ENCODE data around the gene TDRD7.
"Not testable (repeated sequence)": the region's sequence is repeated elsewhere in the genome, so short reads cannot be mapped to it uniquely, and the experiment has no call there.

Gene TDRD7

GRCh38 chr9:97427885-97428284, 16.0 kb downstream of the TDRD7 start:
- no peak for DNase-seq (ENCODE audit: low read depth)

- no peak for DNase-seq (ENCODE audit: low read depth)
These were observed 18.6 kb downstream of the TDRD7 start for GRCh38 chr9:97430316-97431043.

DNA sequence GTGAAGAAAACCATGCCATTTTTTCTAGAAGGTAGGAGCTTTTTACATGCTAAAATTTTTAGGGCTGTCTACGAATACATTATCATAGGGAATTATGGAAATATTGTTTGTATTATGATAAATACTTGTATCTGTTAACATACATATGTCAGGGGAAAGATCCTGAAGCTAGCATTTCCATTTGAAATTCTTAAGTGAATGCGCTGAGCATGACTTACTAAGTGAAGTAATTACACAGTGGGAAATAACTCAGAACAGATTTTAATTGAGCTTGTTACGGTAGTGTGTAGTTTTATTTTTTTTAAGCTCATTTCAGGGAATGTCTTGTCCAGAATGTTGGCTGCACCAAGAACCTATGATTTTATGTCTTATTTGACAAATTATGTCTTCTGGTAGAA, 19.1 kb downstream of the TDRD7 start:
- no peak for DNase-seq (ENCODE audit: low read depth)

- DNase-seq (ENCODE audit: low read depth), result no peak
These were observed 19.8 kb downstream of the TDRD7 start for GRCh38 chr9:97431549-97432143.

GRCh38 chr9:97437051-97437600, 25.2 kb downstream of the TDRD7 start:
- DNase-seq (ENCODE audit: low read depth), result no peak

DNA sequence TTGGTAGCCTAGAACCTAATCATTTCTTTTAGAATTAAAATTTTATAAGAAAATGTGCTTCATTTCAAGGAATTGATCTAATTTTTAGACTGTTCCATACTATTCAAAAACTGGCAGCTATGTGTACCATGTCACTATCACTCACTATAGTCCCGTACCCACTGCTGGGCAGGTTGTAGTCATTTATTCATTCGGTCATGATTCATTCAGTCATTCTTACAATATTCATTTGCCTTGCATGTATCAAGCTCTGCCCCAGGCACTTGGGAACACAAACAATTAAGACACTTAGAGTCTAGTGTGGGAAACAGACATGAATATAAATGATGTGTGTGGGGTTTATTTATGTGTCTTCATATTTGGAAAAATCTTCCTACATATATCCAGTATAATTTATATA, 26.4 kb downstream of the TDRD7 start:
- DNase-seq (ENCODE audit: low read depth), result no peak

GRCh38 chr9:97438666-97439065, 26.8 kb downstream of the TDRD7 start:
- DNase-seq (ENCODE audit: low read depth), result no peak

DNA sequence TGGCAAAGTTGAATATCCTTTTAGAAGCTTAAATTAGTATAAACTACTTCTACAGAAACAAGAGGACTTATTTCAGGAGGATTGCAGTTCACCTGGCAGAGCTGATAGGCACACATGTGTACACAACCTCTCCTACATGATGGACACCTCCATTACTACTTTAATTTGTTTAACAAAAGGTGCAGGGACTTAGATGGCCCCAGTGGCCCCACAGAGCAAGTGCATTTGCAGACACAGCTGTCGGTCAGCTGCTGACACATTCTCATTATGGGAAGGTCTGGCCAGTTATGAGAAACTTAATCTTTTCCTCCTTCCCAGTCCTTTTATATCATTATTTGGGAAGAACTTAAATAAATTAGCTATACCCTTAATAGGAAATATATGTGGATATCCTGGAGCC, 28.3 kb downstream of the TDRD7 start:
- no peak for DNase-seq (ENCODE audit: low read depth)

- DNase-seq (ENCODE audit: low read depth), result no peak
These were observed 29.8 kb downstream of the TDRD7 start for GRCh38 chr9:97441729-97442128.

DNA sequence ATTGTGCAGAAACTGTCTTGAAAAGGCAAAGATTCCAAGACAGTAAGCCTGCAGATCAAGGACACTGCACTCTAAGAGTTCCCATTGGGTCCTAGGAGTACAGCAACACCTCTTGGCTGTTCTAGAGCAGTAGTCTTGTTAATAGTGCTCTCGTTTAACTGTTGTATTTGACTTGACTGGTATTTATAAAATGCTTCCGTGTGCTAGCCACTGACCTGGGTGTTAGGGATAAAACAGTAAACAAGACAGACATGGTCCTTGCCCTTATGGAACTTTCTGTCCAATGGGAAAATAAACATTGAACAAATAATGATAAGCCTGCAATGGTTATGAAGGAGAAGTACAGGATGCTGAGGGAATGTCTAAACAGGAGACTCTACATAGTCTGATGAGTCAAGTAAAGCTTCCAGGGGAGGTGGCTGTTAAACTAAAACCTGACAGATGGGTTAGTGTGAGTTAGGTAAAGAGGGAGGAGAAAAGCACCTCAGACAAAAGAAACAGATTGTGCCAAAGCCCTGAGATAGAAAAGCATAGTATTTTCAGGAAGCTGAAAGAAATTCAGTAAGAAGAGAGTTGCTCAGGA, 33.3 kb downstream of the TDRD7 start:
- no peak for DNase-seq (ENCODE audit: low read depth)

GRCh38 chr9:97447001-97447400, 35.1 kb downstream of the TDRD7 start:
- no peak for DNase-seq (ENCODE audit: low read depth)

DNA sequence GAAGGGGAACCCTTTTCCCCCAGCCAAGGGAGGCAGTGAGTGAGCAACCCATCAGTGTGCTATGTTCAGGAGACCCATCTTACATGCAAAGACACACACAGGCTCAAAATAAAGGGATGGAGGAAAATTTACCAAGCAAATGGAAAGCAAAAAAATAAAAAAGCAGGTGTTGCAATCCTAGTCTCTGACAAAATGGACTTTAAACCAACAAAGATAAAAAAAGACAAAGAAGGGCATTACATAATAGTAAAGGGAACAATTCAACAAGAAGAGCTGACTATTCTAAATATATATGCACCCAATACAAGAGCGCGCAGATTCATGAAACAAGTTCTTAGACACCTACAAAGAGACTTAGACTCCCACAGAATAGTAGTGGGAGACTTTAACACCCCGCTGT, 41.7 kb downstream of the TDRD7 start:
- DNase-seq (ENCODE audit: low read depth), result not testable (repeated sequence)

- DNase-seq (ENCODE audit: low read depth), result not testable (repeated sequence)
These were observed 44.9 kb downstream of the TDRD7 start for GRCh38 chr9:97456841-97457240.

- DNase-seq (ENCODE audit: low read depth), result no peak
These were observed 47.4 kb downstream of the TDRD7 start for GRCh38 chr9:97459326-97459725.

DNA sequence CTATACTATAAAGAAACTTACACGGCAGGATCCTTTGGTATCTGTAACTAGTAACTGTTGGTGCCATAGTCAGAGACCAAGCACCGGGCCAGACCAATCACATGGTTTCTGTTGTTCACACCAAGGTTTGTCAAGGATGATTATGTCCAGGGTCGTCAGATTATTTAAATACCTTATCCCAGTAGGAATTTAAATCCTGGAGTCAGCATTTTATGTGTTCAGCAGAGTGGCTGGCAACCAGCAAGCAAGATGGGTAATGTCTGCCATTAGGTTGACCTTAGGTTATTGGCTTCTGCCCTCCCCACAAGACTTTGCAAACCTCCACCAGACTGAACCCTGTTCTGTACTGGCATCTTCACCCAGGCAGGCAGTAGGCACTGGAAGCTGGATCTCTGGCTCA, 50.3 kb downstream of the TDRD7 start:
- no peak for DNase-seq (ENCODE audit: low read depth)

- no peak for DNase-seq (ENCODE audit: low read depth)
These were observed 51.0 kb downstream of the TDRD7 start for GRCh38 chr9:97462914-97463313.

- no peak for DNase-seq (ENCODE audit: low read depth)
These were observed 57.0 kb downstream of the TDRD7 start for GRCh38 chr9:97468658-97469448.

DNA sequence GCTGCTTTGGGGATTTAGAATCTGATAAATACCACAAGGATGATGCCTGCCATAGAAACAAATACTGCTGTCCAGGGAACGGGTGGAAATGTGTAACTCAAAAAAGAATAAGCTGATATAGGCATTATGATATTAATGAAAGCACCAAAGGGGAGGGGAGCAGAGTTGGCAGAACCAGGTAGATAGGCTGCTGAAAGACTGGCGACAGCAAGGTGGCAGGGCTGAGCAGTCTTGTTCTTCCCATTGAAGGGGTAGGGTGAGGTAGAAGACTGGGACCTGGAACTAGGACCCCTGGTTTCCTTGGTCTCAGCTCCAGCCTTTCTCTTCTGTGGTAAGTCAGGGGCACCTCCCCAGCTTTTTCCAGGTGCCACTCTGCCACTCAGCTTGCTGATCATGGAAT, 58.2 kb downstream of the TDRD7 start:
- no peak for DNase-seq (ENCODE audit: low read depth)

GRCh38 chr9:97473717-97474116, 61.8 kb downstream of the TDRD7 start:
- DNase-seq (ENCODE audit: low read depth), result no peak

- no peak for DNase-seq (ENCODE audit: low read depth)
These were observed 62.6 kb downstream of the TDRD7 start for GRCh38 chr9:97474372-97474925.

DNA sequence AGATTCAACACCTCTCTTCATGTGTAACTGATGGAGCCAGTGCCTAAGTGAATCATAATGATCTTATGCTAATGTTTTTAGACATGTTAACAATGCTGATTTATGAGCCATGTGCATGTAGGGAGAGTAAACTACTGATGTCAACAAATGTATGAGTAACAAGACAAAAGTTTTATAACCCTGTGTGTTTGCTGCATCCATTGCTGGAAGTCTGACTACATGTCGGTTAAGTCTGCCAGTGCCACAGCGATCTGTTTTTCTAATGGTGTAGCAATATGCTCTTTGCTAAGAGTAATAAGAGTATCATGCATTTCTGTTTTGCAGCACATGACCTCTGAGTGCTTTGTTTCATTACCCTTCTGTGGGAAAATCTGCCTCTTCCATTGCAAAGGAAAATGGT, 63.2 kb downstream of the TDRD7 start:
- no peak for DNase-seq (ENCODE audit: low read depth)

DNA sequence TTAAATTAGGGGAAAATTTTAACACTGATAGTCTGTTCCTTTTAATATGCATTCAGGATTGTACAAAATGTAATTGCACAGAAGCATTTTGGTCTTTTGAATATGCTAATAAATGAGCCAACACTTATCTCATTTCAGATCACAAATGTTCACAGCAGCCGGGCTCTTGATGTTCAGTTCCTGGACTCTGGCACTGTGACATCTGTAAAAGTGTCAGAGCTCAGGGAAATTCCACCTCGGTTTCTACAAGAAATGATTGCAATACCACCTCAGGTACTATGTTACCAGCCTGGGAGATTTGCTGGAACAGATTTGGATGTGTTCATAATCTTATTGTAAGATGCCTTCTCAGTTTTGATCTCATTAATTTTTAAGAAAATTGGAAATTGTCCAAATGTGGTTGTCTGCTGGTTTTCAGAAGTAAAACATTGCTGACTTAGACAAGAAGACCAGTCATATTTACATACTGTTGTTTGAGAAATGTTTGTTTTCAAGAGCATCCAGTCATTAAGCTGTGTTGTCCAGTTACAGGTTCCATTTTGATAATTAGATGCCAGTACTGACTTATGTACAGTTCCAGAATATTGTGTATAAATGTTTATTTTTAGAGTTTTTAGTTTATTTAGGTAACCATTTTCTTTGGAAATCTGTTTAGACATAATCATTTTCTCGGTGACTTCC, 66.5 kb downstream of the TDRD7 start:
- DNase-seq (ENCODE audit: low read depth), result no peak

Data from non-pigmented ciliary epithelial cell (primary cell).